GM12878 (cell line): ENCODE data around the gene SARS2. TPM values are rescaled to one million over a fixed set of nuclear protein-coding genes. Genes with fewer than 3 reads are reported as not detected.

ENCODE experiments used
- ATAC-seq: fragments of 200-7000 bp; cut with Tn5 transposase; 3 replicates; pipeline ENCODE4 v1.9.1; 2020; ENCODE audit warnings: mild to moderate bottlenecking, moderate library complexity
- BruUV-seq: library from RNA; stranded (reverse); fragments of 400-500 nt; replicated peaks from 2 replicates; lab custom pipeline; 2021; lab: Mats Ljungman, UMichigan
- CTCF ChIA-PET: fragments of 300-600 bp; sonication (Branson Sonifier 250); formaldehyde crosslinking; extraction: SDS; loops from one replicate; lab custom pipeline; 2021; ENCODE audit warnings: inconsistent platforms; lab: Yijun Ruan, JAX
- POLR2A ChIA-PET: fragments of 350-600 bp; formaldehyde crosslinking; extraction: SDS; loops from one replicate; lab custom pipeline; 2021; ENCODE audit warnings: inconsistent platforms; lab: Charles Lee
- RAD21 ChIA-PET: fragments of 300-600 bp; sonication (Branson Sonifier 250); formaldehyde crosslinking; loops from one replicate; lab custom pipeline; 2023; ENCODE audit warnings: antibody characterized with exemption; ENCODE audit not compliant: unreplicated experiment; lab: Charles Lee
- SMC1A ChIA-PET: fragments of 300-600 bp; sonication (Branson Sonifier 250); formaldehyde crosslinking; loops from one replicate; lab custom pipeline; 2023; ENCODE audit not compliant: unreplicated experiment, uncharacterized antibody; lab: Charles Lee
- DNase-seq: peaks from one replicate; pipeline ENCODE4 v3.0.0-alpha.2; 2011; ENCODE audit warnings: low read depth, low spot score
- FAIRE-seq: peaks from 3 replicates; lab custom pipeline; 2011; peaks lifted over from hg19 to GRCh38; lab: Jason Lieb, UNC
- H2AFZ ChIP-seq: 2 replicates; pipeline ENCODE4 v1.6.0; 2011; ENCODE audit warnings: low read depth, low read length, control low read depth; ENCODE audit not compliant: control insufficient read depth
- H3K27ac ChIP-seq: 2 replicates; pipeline ENCODE4 v1.5.1; 2011; ENCODE audit warnings: control low read depth; ENCODE audit not compliant: control insufficient read depth, insufficient read depth
- H3K27me3 ChIP-seq, 2 experiments: replicated peaks in 1 of 2; 2 replicates each; pipeline versions ENCODE4 v1.6.0 to v1.6.1; 2011; ENCODE audit warnings: low read length in 1 of 2; ENCODE audit not compliant: control insufficient read depth in 2 of 2, insufficient read depth in 2 of 2
- H3K36me3 ChIP-seq, 2 experiments: 2 replicates each; pipeline ENCODE4 v1.5.1; 2011; ENCODE audit warnings: low read length in 1 of 2; ENCODE audit not compliant: control insufficient read depth in 2 of 2, insufficient read depth in 2 of 2
- H3K4me1 ChIP-seq: 2 replicates; pipeline ENCODE4 v1.6.1; 2011; ENCODE audit warnings: mild to moderate bottlenecking, low read length, moderate library complexity, mixed read lengths; ENCODE audit not compliant: control insufficient read depth, insufficient read depth
- H3K4me2 ChIP-seq: 2 replicates; pipeline ENCODE4 v1.6.0; 2011; ENCODE audit warnings: control low read depth; ENCODE audit not compliant: control insufficient read depth, insufficient read depth
- H3K4me3 ChIP-seq: fragments of 200-600 bp; sonication (generic); 2 replicates; pipeline ENCODE4 v1.5.1; 2016
- H3K79me2 ChIP-seq: 2 replicates; pipeline ENCODE4 v1.6.0; 2011; ENCODE audit warnings: low read length; ENCODE audit not compliant: control insufficient read depth, insufficient read depth
- H3K9ac ChIP-seq: 2 replicates; pipeline ENCODE4 v1.8.0; 2011; ENCODE audit warnings: low read length, control low read depth, mixed read lengths; ENCODE audit not compliant: control insufficient read depth, insufficient read depth
- H3K9me3 ChIP-seq: replicated peaks from 3 replicates; pipeline ENCODE4 v1.5.1; 2011; ENCODE audit warnings: mild to moderate bottlenecking, low read length; ENCODE audit not compliant: control insufficient read depth, insufficient read depth
- H4K20me1 ChIP-seq: 2 replicates; pipeline ENCODE4 v1.6.0; 2011; ENCODE audit not compliant: control insufficient read depth, insufficient read depth
- KDM1A ChIP-seq: fragments of 200-600 bp; sonication (generic); IDR thresholded peaks from 2 replicates; pipeline ENCODE4 v1.6.1; 2016; ENCODE audit warnings: borderline replicate concordance
- RUNX3 ChIP-seq: IDR thresholded peaks from 2 replicates; pipeline ENCODE4 v1.6.1; 2012; ENCODE audit warnings: low read length, inconsistent platforms
- WGBS: methylation state at CpG from one replicate; pipeline ENCODE4 v1.1.6; 2016; ENCODE audit warnings: low lambda C conversion rate; ENCODE audit not compliant: insufficient replicate concordance, insufficient coverage; ENCODE audit errors: missing lambda C conversion rate; 5-methylcytosine and 5-hydroxymethylcytosine counted together
- in situ Hi-C: fragments of 300-500 bp; cut with MboI; formaldehyde crosslinking; loops from 9 replicates; pipeline ENCODE4 v1.14.3; 2018; ENCODE audit warnings: mixed read lengths
- intact Hi-C: fragments of 100-400 bp; cut with micrococcal nuclease; formaldehyde crosslinking; loops from one replicate; pipeline ENCODE4 v1.14.2; 2022; ENCODE audit not compliant: unreplicated experiment
- polyA plus RNA-seq, 11 experiments: library from polyadenylated mRNA; depleted of rRNA in 4 of 11; unstranded in 6 of 11; stranded (reverse) in 5 of 11; fragments of >200 nt; fragmentation: Nextera tagmentation in 4 of 11; fragmentation: Illumina TruSeq in 1 of 11; extraction: Ambion mirVana in 4 of 11; extraction: Trizol in 1 of 11; gene quantifications; 1 replicate in 1 of 11; 2 replicates in 10 of 11; pipeline versions ENCODE4 v1.2.1 to v1.2.3, GENCODE V29; 2011 to 2016; ENCODE audit warnings: inconsistent platforms in 2 of 11, missing spikeins in 2 of 11, low read depth in 1 of 11
- total RNA-seq, 4 experiments: library from RNA; depleted of rRNA in 3 of 4; stranded (reverse); fragments of >200 nt in 3 of 4; fragmentation: Illumina TruSeq in 1 of 4; extraction: Trizol in 1 of 4; gene quantifications; 2 replicates each; pipeline versions ENCODE4 v1.2.1 to v1.2.3, GENCODE V29; 2013 to 2021
- TF ChIP-seq, protein P1 (sequence below): IDR thresholded peaks from 2 replicates; pipeline ENCODE4 v1.6.1; 2011; ENCODE audit warnings: borderline replicate concordance, low read depth, mild to moderate bottlenecking, moderate library complexity, low read length; ENCODE audit not compliant: insufficient read depth, poor library complexity, severe bottlenecking
- TF ChIP-seq, protein P2 (sequence below): IDR thresholded peaks from 2 replicates; pipeline ENCODE4 v1.6.1; 2012; ENCODE audit warnings: mild to moderate bottlenecking, low read depth, low read length

Gene SARS2
- total and polyA plus RNA-seq, 10 of the 15 experiments (the other 5 are each of a cell fraction or from before 2014, with no cell fraction given): 2.6 to 50.3 (median 27.5) TPM

DNA sequence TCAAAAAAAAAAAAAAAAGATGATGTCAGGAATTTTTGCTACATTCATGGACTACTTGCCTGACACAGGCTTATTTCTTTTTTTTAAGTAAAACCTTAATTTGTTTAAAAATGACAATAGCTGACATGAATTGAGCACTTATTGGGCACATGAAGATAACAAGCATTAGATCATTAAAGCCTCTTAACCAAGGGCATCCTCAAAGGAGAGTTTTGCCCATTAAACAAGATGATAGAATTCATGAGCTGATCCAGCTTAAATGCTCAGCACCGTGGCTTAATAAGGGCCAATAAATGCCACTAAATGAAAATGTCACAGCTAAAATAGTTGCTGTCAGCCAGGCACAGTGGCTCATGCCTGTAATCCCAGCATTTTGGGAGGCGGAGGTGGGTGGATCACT is 25.7 kb upstream of the SARS2 start:
- SMC1A ChIA-PET: interaction anchor here (0.6 kb wide), 1 partner anchor 147 kb away, joined by 5 read pairs; no protein-coding TSS in a partner anchor
- Histone ChIP-seq H2AFZ (no peak overlapping the region), H3K4me1 (no peaks in the 10 kb centered on the region), H4K20me1 (no peaks in the 10 kb centered on the region)
- no peak for DNase-seq
- 47% methylated on average over 2 of the region's 2 CpGs for WGBS
- ATAC-seq: no peak
- TF ChIP-seq, protein P1, sequence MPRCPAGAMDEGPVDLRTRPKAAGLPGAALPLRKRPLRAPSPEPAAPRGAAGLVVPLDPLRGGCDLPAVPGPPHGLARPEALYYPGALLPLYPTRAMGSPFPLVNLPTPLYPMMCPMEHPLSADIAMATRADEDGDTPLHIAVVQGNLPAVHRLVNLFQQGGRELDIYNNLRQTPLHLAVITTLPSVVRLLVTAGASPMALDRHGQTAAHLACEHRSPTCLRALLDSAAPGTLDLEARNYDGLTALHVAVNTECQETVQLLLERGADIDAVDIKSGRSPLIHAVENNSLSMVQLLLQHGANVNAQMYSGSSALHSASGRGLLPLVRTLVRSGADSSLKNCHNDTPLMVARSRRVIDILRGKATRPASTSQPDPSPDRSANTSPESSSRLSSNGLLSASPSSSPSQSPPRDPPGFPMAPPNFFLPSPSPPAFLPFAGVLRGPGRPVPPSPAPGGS: no peak
- no peak for TF ChIP-seq RUNX3
- TF ChIP-seq KDM1A: no peak
- TF ChIP-seq, protein P2, sequence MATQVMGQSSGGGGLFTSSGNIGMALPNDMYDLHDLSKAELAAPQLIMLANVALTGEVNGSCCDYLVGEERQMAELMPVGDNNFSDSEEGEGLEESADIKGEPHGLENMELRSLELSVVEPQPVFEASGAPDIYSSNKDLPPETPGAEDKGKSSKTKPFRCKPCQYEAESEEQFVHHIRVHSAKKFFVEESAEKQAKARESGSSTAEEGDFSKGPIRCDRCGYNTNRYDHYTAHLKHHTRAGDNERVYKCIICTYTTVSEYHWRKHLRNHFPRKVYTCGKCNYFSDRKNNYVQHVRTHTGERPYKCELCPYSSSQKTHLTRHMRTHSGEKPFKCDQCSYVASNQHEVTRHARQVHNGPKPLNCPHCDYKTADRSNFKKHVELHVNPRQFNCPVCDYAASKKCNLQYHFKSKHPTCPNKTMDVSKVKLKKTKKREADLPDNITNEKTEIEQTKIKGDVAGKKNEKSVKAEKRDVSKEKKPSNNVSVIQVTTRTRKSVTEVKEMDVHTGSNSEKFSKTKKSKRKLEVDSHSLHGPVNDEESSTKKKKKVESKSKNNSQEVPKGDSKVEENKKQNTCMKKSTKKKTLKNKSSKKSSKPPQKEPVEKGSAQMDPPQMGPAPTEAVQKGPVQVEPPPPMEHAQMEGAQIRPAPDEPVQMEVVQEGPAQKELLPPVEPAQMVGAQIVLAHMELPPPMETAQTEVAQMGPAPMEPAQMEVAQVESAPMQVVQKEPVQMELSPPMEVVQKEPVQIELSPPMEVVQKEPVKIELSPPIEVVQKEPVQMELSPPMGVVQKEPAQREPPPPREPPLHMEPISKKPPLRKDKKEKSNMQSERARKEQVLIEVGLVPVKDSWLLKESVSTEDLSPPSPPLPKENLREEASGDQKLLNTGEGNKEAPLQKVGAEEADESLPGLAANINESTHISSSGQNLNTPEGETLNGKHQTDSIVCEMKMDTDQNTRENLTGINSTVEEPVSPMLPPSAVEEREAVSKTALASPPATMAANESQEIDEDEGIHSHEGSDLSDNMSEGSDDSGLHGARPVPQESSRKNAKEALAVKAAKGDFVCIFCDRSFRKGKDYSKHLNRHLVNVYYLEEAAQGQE: no peak
- TF ChIP-seq, all 136 proteins: peak for 0
- FAIRE-seq: no peak
- H3K27ac ChIP-seq: no peak overlapping the region
- H3K9ac ChIP-seq: no peak overlapping the region
- RAD21 ChIA-PET: no interaction called here
- no peak overlapping the region for H3K4me2 ChIP-seq
- intact Hi-C loops (no loop called here), in situ Hi-C loops (no loop called here)
- H3K27me3 ChIP-seq: no peaks in the 10 kb centered on the region
- H3K4me3 ChIP-seq: no peak overlapping the region
- CTCF ChIA-PET: interaction anchor here (1.0 kb wide), 1 partner anchor 26 kb away, joined by 3 read pairs; the partner anchor contains the start of genes MRPS12 and SARS2
- no peaks in the 10 kb centered on the region for H3K79me2 ChIP-seq
- no TSS peak for BruUV-seq
- H3K36me3 ChIP-seq: no peaks in the 10 kb centered on the region
- H3K9me3 ChIP-seq: no peaks in the 10 kb centered on the region
- POLR2A ChIA-PET: interaction anchor here (0.6 to 0.7 kb wide), 3 partner anchors 37 to 587 kb away, joined by 3 to 4 read pairs (median 3); no protein-coding TSS in a partner anchor
